Hepatic stellate cell (primary cell): ENCODE results near the gene VSIG10.

Source experiments
- DNase-seq: peaks from one replicate; pipeline ENCODE4 v3.0.0; 2011; ENCODE audit warnings: low spot score

VSIG10 gene

GRCh38 chr12:118059341-118060191 is 44.2 kb downstream of the VSIG10 start:
- DNase-seq, result no peak

GRCh38 chr12:118058881-118059280 is 44.9 kb downstream of the VSIG10 start:
- no peak for DNase-seq

- no peak for DNase-seq
Observed at GRCh38 chr12:118058227-118058626, 45.6 kb downstream of the VSIG10 start.

GRCh38 chr12:118055865-118056773 is 47.7 kb downstream of the VSIG10 start:
- no peak for DNase-seq

- no peak for DNase-seq
Observed at GRCh38 chr12:118055144-118055557, 48.7 kb downstream of the VSIG10 start.

GRCh38 chr12:118053071-118053985 is 50.5 kb downstream of the VSIG10 start:
- no peak for DNase-seq

GRCh38 chr12:118052324-118053070 is 51.3 kb downstream of the VSIG10 start:
- peak; percentile 93 for DNase-seq

GRCh38 chr12:118050972-118051910 is 52.6 kb downstream of the VSIG10 start:
- no peak for DNase-seq

- no peak for DNase-seq
Observed at GRCh38 chr12:118046430-118046829, 57.4 kb downstream of the VSIG10 start.

GRCh38 chr12:118044577-118044976 is 59.2 kb downstream of the VSIG10 start:
- no peak for DNase-seq

GRCh38 chr12:118044075-118044474 is 59.7 kb downstream of the VSIG10 start:
- DNase-seq, result no peak

- DNase-seq, result no peak
Observed at GRCh38 chr12:118042091-118042490, 61.7 kb downstream of the VSIG10 start.

- DNase-seq, result no peak
Observed at GRCh38 chr12:118038137-118038536, 65.7 kb downstream of the VSIG10 start.

- DNase-seq, result no peak
Observed at GRCh38 chr12:118036672-118037411, 67.0 kb downstream of the VSIG10 start.

GRCh38 chr12:118035190-118036041 is 68.4 kb downstream of the VSIG10 start:
- DNase-seq, result no peak

- DNase-seq, result peak; percentile 24
Observed at GRCh38 chr12:118034429-118035189, 69.2 kb downstream of the VSIG10 start.

- no peak for DNase-seq
Observed at GRCh38 chr12:118033902-118034301, 69.9 kb downstream of the VSIG10 start.
